ENCODE measurements around the gene PRLH. TPM values are rescaled to one million over a fixed set of nuclear protein-coding genes. Genes with fewer than 3 reads are reported as not detected.

PRLH gene
- total and polyA plus RNA-seq, 2 of the 13 experiments (the other 11 are each of a cell fraction or from before 2014, with no cell fraction given): not detected

DNA sequence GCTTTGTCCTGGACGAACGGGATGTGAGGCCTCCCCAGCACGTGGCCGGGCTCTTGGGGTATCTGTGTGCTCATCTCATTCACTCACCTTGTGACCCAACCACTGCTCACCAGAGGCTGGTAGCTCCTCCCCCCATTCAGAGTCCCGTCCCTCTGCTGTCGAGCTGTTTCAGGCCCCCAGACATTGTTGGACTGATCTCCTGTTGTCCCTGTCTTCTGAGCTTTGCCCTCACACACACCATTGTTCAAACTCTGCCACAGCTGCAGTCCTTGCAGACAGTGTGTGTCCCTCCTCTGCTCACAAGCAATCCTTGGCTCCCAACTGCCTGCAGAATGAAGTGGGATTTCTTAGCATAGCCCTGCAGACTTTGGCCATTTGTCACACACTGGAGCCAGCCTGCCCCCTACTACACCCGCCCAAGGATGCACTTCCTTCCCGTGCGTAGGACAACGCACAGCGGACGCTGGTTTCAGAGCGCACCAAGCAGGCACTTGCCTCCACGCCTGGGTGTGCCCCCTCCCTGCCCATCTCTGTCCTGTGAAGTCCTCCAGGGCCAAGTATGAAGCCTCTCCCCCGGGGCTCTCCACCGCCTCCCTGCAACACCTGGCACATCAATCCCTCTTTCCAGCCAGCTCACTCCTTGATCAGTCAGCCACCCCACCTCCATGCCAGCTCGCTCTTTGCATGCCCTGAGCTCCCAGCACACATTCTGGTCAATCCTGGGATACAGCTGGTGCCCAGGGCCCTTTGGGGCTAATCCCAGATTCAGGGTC lies 16.5 kb upstream of the PRLH start (continued):
- TF ChIP-seq, protein P1, sequence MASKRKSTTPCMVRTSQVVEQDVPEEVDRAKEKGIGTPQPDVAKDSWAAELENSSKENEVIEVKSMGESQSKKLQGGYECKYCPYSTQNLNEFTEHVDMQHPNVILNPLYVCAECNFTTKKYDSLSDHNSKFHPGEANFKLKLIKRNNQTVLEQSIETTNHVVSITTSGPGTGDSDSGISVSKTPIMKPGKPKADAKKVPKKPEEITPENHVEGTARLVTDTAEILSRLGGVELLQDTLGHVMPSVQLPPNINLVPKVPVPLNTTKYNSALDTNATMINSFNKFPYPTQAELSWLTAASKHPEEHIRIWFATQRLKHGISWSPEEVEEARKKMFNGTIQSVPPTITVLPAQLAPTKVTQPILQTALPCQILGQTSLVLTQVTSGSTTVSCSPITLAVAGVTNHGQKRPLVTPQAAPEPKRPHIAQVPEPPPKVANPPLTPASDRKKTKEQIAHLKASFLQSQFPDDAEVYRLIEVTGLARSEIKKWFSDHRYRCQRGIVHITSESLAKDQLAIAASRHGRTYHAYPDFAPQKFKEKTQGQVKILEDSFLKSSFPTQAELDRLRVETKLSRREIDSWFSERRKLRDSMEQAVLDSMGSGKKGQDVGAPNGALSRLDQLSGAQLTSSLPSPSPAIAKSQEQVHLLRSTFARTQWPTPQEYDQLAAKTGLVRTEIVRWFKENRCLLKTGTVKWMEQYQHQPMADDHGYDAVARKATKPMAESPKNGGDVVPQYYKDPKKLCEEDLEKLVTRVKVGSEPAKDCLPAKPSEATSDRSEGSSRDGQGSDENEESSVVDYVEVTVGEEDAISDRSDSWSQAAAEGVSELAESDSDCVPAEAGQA (IDR thresholded peaks at IDR 0.05; ENCODE audit: low read depth): no peak
- TF ChIP-seq, protein P1 (CRISPR knock-in tag; IDR thresholded peaks at IDR 0.05; ENCODE audit: borderline replicate concordance): no peak
- TF ChIP-seq ADNP (CRISPR knock-in tag; IDR thresholded peaks at IDR 0.05) (no peak), ZNF839 (CRISPR knock-in tag; IDR thresholded peaks at IDR 0.05; ENCODE audit: borderline replicate concordance) (no peak), ZNF891 (CRISPR knock-in tag; IDR thresholded peaks at IDR 0.05) (no peak), GATA4 (IDR thresholded peaks at IDR 0.05; ENCODE audit: borderline replicate concordance, low read depth) (no peak), ZNF256 (CRISPR knock-in tag; conservative IDR thresholded peaks at IDR 0.05) (no peak), ZNF496 (CRISPR knock-in tag; IDR thresholded peaks at IDR 0.05; ENCODE audit: insufficient replicate concordance) (no peak), AHR (CRISPR knock-in tag; IDR thresholded peaks at IDR 0.05) (no peak), ZNF354B (CRISPR knock-in tag; IDR thresholded peaks at IDR 0.05) (no peak), FOSL1 (CRISPR knock-in tag; IDR thresholded peaks at IDR 0.05; ENCODE audit: borderline replicate concordance) (no peak), HDAC6 (IDR thresholded peaks at IDR 0.05; ENCODE audit: low read depth, low read length) (no peak), TAF15 (IDR thresholded peaks at IDR 0.05; ENCODE audit: low read depth, low read length, poor library complexity, severe bottlenecking) (no peak), HDAC1 (CRISPR knock-in tag; IDR thresholded peaks at IDR 0.05) (peak; percentile 41), CCDC6 (CRISPR knock-in tag; IDR thresholded peaks at IDR 0.05) (no peak), HES4 (CRISPR knock-in tag; IDR thresholded peaks at IDR 0.05; ENCODE audit: borderline replicate concordance) (no peak)
- TF ChIP-seq, protein P2, sequence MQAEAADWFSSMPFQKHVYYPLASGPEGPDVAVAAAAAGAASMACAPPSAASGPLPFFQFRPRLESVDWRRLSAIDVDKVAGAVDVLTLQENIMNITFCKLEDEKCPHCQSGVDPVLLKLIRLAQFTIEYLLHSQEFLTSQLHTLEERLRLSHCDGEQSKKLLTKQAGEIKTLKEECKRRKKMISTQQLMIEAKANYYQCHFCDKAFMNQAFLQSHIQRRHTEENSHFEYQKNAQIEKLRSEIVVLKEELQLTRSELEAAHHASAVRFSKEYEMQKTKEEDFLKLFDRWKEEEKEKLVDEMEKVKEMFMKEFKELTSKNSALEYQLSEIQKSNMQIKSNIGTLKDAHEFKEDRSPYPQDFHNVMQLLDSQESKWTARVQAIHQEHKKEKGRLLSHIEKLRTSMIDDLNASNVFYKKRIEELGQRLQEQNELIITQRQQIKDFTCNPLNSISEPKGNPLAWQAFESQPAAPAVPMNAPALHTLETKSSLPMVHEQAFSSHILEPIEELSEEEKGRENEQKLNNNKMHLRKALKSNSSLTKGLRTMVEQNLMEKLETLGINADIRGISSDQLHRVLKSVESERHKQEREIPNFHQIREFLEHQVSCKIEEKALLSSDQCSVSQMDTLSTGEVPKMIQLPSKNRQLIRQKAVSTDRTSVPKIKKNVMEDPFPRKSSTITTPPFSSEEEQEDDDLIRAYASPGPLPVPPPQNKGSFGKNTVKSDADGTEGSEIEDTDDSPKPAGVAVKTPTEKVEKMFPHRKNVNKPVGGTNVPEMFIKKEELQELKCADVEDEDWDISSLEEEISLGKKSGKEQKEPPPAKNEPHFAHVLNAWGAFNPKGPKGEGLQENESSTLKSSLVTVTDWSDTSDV (CRISPR knock-in tag; IDR thresholded peaks at IDR 0.05): no peak
- TF ChIP-seq, protein P3, sequence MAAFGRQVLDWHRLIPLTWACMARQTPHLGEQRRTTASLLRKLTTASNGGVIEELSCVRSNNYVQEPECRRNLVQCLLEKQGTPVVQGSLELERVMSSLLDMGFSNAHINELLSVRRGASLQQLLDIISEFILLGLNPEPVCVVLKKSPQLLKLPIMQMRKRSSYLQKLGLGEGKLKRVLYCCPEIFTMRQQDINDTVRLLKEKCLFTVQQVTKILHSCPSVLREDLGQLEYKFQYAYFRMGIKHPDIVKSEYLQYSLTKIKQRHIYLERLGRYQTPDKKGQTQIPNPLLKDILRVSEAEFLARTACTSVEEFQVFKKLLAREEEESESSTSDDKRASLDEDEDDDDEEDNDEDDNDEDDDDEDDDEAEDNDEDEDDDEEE (CRISPR knock-in tag; IDR thresholded peaks at IDR 0.05): no peak
- TF ChIP-seq, protein P4, sequence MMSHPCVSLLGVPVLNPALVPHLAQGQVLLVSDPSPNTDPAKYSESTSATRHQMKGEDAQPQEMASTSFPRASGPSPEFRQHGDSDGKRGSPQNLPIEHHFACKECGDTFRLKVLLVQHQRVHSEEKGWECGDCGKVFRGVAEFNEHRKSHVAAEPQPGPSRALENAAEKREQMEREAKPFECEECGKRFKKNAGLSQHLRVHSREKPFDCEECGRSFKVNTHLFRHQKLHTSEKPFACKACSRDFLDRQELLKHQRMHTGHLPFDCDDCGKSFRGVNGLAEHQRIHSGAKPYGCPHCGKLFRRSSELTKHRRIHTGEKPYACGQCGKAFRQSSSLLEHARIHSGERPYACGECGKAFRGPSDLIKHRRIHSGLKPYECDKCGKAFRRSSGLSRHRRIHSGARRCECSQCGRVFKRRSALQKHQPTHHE (CRISPR knock-in tag; IDR thresholded peaks at IDR 0.05; ENCODE audit: borderline replicate concordance): no peak
